Measurements from ENCODE around the gene THAP9.

Gene THAP9

GRCh38 chr4:82892467-82892802 is 8.1 kb upstream of the THAP9 start:
- Histone ChIP-seq H3K27me3 (ENCODE audit: insufficient read depth, low read depth, severe bottlenecking) (no peaks in the 10 kb centered on the region), H3K4me3 (ENCODE audit: low read depth, low read length) (no peak overlapping the region), H3K36me3 (peaks cover 47% of the 10 kb centered on the region), H3K27ac (no peak overlapping the region), H3K9me3 (ENCODE audit: severe bottlenecking) (no peaks in the 10 kb centered on the region)
- TF ChIP-seq CTCF (IDR thresholded peaks at IDR 0.05; ENCODE audit: low read depth, low read length) = no peak
- DNase-seq = no peak

- Histone ChIP-seq H3K36me3 (peaks cover 59% of the 10 kb centered on the region), H3K27ac (no peak overlapping the region), H3K4me3 (ENCODE audit: low read depth, low read length) (no peak overlapping the region), H3K27me3 (ENCODE audit: insufficient read depth, low read depth, severe bottlenecking) (no peaks in the 10 kb centered on the region), H3K9me3 (ENCODE audit: severe bottlenecking) (no peaks in the 10 kb centered on the region)
- no peak for DNase-seq
- no peak for TF ChIP-seq CTCF (IDR thresholded peaks at IDR 0.05; ENCODE audit: low read depth, low read length)
Measured at GRCh38 chr4:82893942-82894341, 6.6 kb upstream of the THAP9 start.

GRCh38 chr4:82896755-82897154 is 3.8 kb upstream of the THAP9 start:
- no peak for TF ChIP-seq CTCF (IDR thresholded peaks at IDR 0.05; ENCODE audit: low read depth, low read length)
- Histone ChIP-seq H3K36me3 (peaks cover 69% of the 10 kb centered on the region), H3K9me3 (ENCODE audit: severe bottlenecking) (no peaks in the 10 kb centered on the region), H3K27me3 (ENCODE audit: insufficient read depth, low read depth, severe bottlenecking) (no peaks in the 10 kb centered on the region), H3K4me3 (ENCODE audit: low read depth, low read length) (no peak overlapping the region), H3K27ac (no peak overlapping the region)
- no peak for DNase-seq

- H3K36me3 ChIP-seq = peaks cover 58% of the 10 kb centered on the region
- no peaks in the 10 kb centered on the region for H3K27me3 ChIP-seq (ENCODE audit: insufficient read depth, low read depth, severe bottlenecking)
- peak overlapping the region; percentile 100 for H3K4me3 ChIP-seq (ENCODE audit: low read depth, low read length)
- H3K9me3 ChIP-seq (ENCODE audit: severe bottlenecking) = no peaks in the 10 kb centered on the region
- no peak for DNase-seq
- no peak for TF ChIP-seq CTCF (IDR thresholded peaks at IDR 0.05; ENCODE audit: low read depth, low read length)
- H3K27ac ChIP-seq = no peak overlapping the region
Measured at GRCh38 chr4:82898322-82899243, 2.0 kb upstream of the THAP9 start.

- Histone ChIP-seq H3K4me3 (ENCODE audit: low read depth, low read length) (peak overlapping the region; percentile 100), H3K27me3 (ENCODE audit: insufficient read depth, low read depth, severe bottlenecking) (no peaks in the 10 kb centered on the region), H3K27ac (peak overlapping the region; percentile 94), H3K36me3 (peaks cover 50% of the 10 kb centered on the region), H3K9me3 (ENCODE audit: severe bottlenecking) (no peaks in the 10 kb centered on the region)
- TF ChIP-seq CTCF (IDR thresholded peaks at IDR 0.05; ENCODE audit: low read depth, low read length) = no peak
- no peak for DNase-seq
Measured at GRCh38 chr4:82899374-82900065, 1.0 kb upstream of the THAP9 start.
